DMS53 (cell line): Measurements from ENCODE around the gene AIFM2.

Experiments used
- DNase-seq: peaks from one replicate; lab custom pipeline; 2025; lab: John Stamatoyannopoulos, UW

Gene AIFM2

GRCh38 chr10:70146489-70147258, 14.0 kb upstream of the AIFM2 start, which contains the start of gene TYSND1:
TYSND1 (minus strand) TSS chr10:70146700; CDS start chr10:70146586, 114 bp downstream.
- DNase-seq, result peak; percentile 99

- DNase-seq, result peak; percentile 87
Observed at GRCh38 chr10:70145666-70146488, 13.3 kb upstream of the AIFM2 start.

DNA sequence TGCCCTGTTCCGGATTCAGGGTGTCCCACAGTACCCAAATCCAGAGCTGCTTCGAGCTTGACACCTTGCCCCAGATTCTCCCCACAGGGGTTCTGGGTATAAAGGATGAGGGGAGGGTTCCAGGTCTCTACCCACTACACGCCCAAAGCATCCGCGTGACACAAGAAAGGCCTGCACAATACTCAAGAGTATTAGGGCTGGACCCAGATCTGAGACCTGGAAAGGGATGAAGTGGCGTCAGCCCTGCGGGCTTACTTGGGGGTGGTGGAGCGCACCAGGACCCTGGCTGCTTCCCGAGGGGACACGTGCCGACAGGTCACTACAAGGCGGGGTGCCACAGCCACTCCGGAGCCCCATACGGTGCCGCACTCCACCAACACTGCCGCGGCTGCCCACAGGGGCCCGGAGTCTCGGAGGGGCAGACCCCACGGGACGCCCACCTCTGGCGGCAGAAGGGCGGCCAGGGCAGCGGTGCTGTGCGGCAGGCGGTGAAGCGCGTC, 12.6 kb upstream of the AIFM2 start:
- peak; percentile 51 for DNase-seq

DNA sequence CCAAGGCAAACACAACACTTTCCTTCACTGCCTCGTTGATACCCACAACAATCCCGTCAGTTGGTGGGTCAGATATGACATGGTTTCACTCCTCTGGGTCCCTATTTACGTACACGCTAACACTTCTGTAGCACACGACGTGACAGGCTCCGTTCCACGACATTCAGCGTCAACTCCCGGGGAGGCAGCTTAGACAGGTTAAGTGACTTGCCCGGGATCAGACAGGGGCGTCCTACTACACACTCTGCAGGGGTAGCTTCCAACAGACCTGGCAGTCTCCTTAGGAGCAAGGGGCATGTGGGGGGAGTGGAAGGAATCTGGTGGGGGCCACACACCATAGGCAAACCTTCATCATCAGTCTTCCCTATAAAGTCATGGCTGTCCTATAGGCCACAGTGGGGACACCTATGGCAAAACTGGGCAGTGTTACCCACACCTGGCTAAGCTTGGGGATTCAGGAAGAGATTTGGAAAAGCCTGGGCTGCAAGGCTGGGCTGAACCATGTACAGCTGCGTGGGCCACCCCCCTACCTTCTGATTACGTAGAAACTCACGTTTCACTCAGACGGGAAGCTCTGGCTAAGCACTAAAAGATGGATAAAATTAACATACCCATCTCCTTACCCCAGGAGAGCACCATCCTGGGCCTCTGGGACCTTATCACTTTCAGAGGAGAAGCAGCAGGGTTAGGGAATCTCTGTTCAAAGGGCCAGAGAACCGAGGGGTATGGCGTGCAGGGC, 11.9 kb upstream of the AIFM2 start:
- no peak for DNase-seq

GRCh38 chr10:70142555-70142954, 9.9 kb upstream of the AIFM2 start:
- no peak for DNase-seq

- no peak for DNase-seq
Observed at GRCh38 chr10:70140297-70140696, 7.7 kb upstream of the AIFM2 start.

- no peak for DNase-seq
Observed at GRCh38 chr10:70139997-70140250, 7.3 kb upstream of the AIFM2 start.

DNA sequence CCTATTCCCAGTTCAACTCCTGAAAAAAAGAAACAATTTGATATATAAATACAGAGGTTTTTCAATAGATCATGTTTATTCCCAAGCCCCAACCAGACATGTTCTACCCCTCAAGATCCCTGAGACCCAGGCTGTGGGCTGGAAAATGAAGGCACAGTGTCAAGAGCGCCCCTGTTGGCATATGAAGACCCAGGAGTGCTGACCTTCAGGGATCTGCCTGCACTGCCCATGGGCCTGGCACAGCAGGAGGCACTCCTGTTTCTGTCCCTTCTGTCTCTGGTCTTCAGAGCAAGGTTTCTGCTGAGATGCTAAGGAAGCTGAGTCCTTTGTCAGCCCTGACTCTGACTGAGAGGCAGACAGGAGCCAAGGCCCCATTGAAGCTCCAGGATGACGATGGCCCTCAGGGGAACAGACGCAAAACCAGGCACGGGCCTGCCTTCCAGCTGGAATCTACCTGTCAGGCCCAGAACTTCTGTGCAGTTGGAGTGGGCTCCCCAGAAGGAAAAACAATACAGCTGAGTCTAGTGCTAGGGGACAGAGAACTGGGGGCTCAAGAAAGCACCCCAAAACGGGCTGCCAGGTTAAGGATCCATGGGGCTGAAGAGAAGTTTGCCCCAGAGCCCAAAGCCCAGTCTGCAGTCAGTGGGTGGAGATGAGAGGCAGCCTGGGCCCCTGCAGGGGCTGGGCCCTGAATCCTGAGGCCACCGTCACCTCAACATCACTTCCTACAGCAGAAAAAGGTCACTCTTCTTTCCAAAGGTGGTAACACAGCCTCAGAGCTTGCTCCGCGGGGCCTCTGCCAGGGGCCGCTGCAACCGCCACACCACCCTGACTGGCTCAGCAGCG, 6.7 kb upstream of the AIFM2 start:
- no peak for DNase-seq

- DNase-seq, result no peak
Observed at GRCh38 chr10:70137927-70138883, 5.6 kb upstream of the AIFM2 start.

GRCh38 chr10:70137135-70137534, 4.5 kb upstream of the AIFM2 start:
- no peak for DNase-seq

- no peak for DNase-seq
Observed at GRCh38 chr10:70135684-70136083, 3.1 kb upstream of the AIFM2 start.

- DNase-seq, result no peak
Observed at GRCh38 chr10:70135046-70135445, 2.4 kb upstream of the AIFM2 start.

DNA sequence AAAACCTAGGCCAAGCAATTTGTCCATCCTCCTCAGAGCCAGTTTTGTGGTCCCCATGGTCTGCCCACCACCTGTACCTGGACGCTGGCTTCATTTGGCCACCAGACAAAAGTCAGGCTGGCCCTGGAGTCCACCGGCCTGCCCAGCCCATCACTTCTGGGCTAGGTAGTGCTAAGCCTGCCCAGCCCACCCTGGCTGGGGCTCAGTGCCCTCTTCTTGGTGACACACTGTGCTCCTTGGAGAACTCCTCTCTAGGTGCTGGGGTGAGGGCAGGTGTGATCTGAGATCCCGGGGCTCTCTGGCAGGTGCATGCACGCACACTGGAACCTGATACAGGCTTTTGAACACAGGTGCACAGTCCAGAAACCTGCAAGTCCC, 1.1 kb downstream of the AIFM2 start:
- peak; percentile 71 for DNase-seq

GRCh38 chr10:70130878-70131559, 1.6 kb downstream of the AIFM2 start:
- DNase-seq, result peak; percentile 51

DNA sequence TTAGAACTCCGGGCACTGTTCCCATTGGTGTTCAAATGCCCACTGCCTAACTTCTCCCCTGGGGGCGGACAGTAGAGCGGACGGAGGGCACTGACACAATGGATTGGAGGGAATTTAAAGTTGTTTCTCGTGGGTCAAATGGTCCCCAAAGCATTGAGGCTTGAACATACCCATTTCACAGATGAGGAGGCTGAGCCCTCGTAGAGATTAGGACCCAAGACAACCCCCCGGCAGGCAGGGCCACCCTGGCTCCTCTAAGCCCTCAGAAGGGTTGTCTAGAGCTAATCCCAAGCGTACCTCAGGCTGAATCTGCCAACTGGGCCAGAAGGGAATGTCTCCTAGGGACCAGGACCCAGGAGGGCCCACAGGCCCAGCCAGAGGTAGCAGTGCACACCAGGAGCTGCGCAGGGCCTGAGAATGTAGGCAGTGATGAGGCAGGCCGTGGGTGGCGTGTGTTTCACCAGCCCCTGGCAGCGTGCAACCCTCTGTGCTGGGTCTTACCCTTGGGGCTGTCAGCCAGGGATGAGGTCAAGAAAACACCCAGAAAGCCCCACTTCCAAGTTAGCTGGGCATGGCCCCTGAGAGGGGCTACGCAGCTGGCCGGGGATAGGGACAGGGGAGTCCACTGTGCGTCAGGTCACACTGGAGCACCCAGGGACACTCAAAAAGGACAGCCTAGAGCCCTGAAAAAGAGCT, 5.8 kb downstream of the AIFM2 start:
- DNase-seq, result no peak

DNA sequence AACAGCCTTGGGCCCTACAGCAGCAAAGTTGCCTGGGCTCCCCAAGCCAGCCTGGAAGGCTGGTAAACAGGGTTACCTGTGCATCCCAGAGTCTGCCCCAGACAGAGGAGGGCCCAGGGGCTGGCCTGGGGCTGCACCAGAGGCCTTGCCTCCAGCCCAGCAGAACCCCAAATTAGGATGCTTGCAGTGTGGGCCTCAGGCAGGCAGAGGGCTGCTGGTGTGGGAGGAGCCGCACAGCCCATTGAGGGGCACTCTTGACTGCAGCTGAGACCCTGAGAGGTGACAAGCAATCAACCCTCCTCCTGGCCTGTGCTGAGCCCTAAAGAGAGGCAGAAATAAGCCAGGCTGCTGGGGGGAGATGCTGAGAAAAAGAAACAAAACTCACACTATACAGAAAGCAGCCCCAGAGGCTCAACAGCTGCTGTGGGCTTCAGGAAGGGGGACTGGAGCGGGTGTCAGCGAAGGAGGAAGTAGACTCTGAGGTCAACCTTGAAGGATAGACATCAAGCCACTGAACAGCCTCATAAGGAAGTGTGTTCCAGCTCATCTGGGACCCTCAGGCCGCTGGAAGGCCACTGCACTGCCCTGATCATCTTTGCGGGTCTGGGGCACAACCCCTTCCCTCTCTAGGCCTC, 6.6 kb downstream of the AIFM2 start:
- no peak for DNase-seq

- DNase-seq, result no peak
Observed at GRCh38 chr10:70124918-70125317, 7.7 kb downstream of the AIFM2 start.

GRCh38 chr10:70124415-70124814, 8.2 kb downstream of the AIFM2 start:
- no peak for DNase-seq

DNA sequence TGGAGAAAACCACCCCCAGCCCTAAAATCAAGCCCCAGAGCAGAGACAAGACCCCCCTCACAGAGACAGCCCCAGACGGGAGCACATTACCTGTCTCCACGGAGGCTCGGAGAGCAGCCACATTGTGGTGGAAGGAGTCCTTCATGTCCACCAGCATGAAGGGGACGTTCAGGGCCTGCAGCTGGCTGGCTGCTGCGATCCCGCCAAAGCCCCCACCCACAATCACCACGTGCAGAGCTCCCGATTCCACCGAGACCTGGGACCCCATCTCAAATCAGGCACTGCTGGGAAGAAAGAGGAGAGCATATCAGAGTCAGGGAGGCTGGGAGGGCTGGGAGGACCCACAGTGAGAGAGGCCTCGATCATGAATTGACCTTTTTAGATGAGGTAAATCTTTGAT, 8.8 kb downstream of the AIFM2 start:
- DNase-seq, result no peak
